Measurements from ENCODE around the gene TMEM232. TPM values are rescaled to one million over a fixed set of nuclear protein-coding genes. Genes with fewer than 3 reads are reported as not detected.
A peak's percentile ranks its signal among the peaks of the same experiment; 100 is the strongest.

TMEM232 gene
- total and polyA plus RNA-seq, 9 of the 15 experiments (the other 6 are each of a cell fraction or from before 2014, with no cell fraction given), result 0.09 to 2.2 (median 0.41) TPM

GRCh38 chr5:110726249-110727024 is at the start of gene TMEM232 (continued):
- TF ChIP-seq ZBTB11 (CRISPR knock-in tag; IDR thresholded peaks at IDR 0.05) (no peak), RFX1 (IDR thresholded peaks at IDR 0.05) (peak; percentile 96), ZNF780A (CRISPR knock-in tag; IDR thresholded peaks at IDR 0.05) (no peak), NR2C2 (CRISPR knock-in tag; IDR thresholded peaks at IDR 0.05) (no peak), NR2C2 (tag; IDR thresholded peaks at IDR 0.05) (no peak), ZNF239 (CRISPR knock-in tag; IDR thresholded peaks at IDR 0.05) (no peak), MNT (conservative IDR thresholded peaks at IDR 0.05) (peak; percentile 47 to 58; a peak in 3 of 4 replicates), ATF1 (CRISPR knock-in tag; IDR thresholded peaks at IDR 0.05) (peak; percentile 67), ATF1 (tag; IDR thresholded peaks at IDR 0.05) (peak; percentile 91), PRPF4 (IDR thresholded peaks at IDR 0.05; ENCODE audit: insufficient read depth, low read depth, low read length, poor library complexity, severe bottlenecking) (no peak), BMI1 (IDR thresholded peaks at IDR 0.05; ENCODE audit: low read length) (0 out of 2 replicates have a peak, but pooled peaks have one; percentile 21), FOXP4 (CRISPR knock-in tag; IDR thresholded peaks at IDR 0.05; ENCODE audit: borderline replicate concordance) (no peak), C11orf30 (IDR thresholded peaks at IDR 0.05; ENCODE audit: low read depth) (no peak), SMAD4 (CRISPR knock-in tag; conservative IDR thresholded peaks at IDR 0.05) (no peak), ETV6 (IDR thresholded peaks at IDR 0.05; ENCODE audit: borderline replicate concordance in 1 of 2, low read depth in 2 of 2, low read length in 1 of 2) (no peak), ETV6 (CRISPR knock-in tag; IDR thresholded peaks at IDR 0.05; ENCODE audit: borderline replicate concordance) (no peak)
- TF ChIP-seq, protein P1, sequence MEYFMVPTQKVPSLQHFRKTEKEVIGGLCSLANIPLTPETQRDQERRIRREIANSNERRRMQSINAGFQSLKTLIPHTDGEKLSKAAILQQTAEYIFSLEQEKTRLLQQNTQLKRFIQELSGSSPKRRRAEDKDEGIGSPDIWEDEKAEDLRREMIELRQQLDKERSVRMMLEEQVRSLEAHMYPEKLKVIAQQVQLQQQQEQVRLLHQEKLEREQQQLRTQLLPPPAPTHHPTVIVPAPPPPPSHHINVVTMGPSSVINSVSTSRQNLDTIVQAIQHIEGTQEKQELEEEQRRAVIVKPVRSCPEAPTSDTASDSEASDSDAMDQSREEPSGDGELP (CRISPR knock-in tag; IDR thresholded peaks at IDR 0.05; ENCODE audit: borderline replicate concordance), result 0 out of 2 replicates have a peak, but pooled peaks have one; percentile 24
